Activated T-cell treated with anti-CD3 and anti-CD28 coated beads for 48 hours (primary cell): ENCODE measurements around the gene SLC25A44.

Experiments
- DNase-seq: peaks from one replicate; pipeline ENCODE4 v3.0.0-alpha.2; 2020; ENCODE audit warnings: low read depth

Gene SLC25A44

GRCh38 chr1:156241311-156241811, 47.5 kb downstream of the SLC25A44 start:
- DNase-seq, result no peak

GRCh38 chr1:156241926-156242325, 48.0 kb downstream of the SLC25A44 start, which contains the start of gene BGLAP:
Gene BGLAP (plus strand): TSS chr1:156242184. CDS start chr1:156242232, 48 bp downstream.
- DNase-seq, result no peak

GRCh38 chr1:156242738-156243137, 48.8 kb downstream of the SLC25A44 start:
- DNase-seq, result no peak

GRCh38 chr1:156244126-156244525, 50.2 kb downstream of the SLC25A44 start:
- no peak for DNase-seq

- no peak for DNase-seq
These were observed 50.8 kb downstream of the SLC25A44 start for GRCh38 chr1:156244712-156245111.

GRCh38 chr1:156245451-156246232, 51.7 kb downstream of the SLC25A44 start:
- DNase-seq, result no peak

- DNase-seq, result no peak
These were observed 52.4 kb downstream of the SLC25A44 start for GRCh38 chr1:156246241-156246780.

GRCh38 chr1:156246781-156247459, 53.0 kb downstream of the SLC25A44 start:
- no peak for DNase-seq

- no peak for DNase-seq
These were observed 53.8 kb downstream of the SLC25A44 start, which contains the start of gene PAQR6 for GRCh38 chr1:156247460-156248322. Gene PAQR6 (minus strand): TSS chr1:156248056. CDS start chr1:156246731, 1,325 bp downstream.

GRCh38 chr1:156248323-156248683, 54.4 kb downstream of the SLC25A44 start:
- DNase-seq, result no peak

GRCh38 chr1:156249593-156249992, 55.7 kb downstream of the SLC25A44 start:
- no peak for DNase-seq

- DNase-seq, result no peak
These were observed 57.6 kb downstream of the SLC25A44 start for GRCh38 chr1:156251527-156251926.

- no peak for DNase-seq
These were observed 59.7 kb downstream of the SLC25A44 start for GRCh38 chr1:156253634-156254033.

- DNase-seq, result no peak
These were observed 63.8 kb downstream of the SLC25A44 start for GRCh38 chr1:156257711-156258110.

GRCh38 chr1:156258859-156259258, 65.0 kb downstream of the SLC25A44 start:
- no peak for DNase-seq

GRCh38 chr1:156259805-156260204, 65.9 kb downstream of the SLC25A44 start:
- DNase-seq, result no peak

- DNase-seq, result no peak
These were observed 67.0 kb downstream of the SLC25A44 start for GRCh38 chr1:156260896-156261295.
